Measurements from ENCODE around the gene ZFPM1.

DNA sequence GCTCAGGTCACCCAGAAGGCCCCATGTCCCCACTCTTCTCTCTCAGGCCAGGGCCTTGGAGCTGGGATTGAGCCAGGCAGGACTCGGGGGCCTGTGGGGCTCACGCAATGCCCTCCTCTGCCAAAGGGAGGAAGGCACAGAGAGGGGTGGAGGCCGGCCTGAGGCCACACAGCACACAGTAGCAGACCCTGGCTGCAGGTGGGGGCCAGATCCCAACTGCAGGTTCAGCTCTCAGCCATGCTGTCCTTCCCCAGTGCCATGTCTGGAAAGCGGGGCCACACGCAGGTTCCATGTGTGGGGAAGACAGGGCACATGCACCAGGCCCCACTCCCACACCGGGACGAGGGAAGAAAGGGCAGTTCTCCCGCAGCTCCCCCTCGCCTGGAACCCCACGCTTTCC is 33.3 kb upstream of the ZFPM1 start:
- TF ChIP-seq, protein P1, sequence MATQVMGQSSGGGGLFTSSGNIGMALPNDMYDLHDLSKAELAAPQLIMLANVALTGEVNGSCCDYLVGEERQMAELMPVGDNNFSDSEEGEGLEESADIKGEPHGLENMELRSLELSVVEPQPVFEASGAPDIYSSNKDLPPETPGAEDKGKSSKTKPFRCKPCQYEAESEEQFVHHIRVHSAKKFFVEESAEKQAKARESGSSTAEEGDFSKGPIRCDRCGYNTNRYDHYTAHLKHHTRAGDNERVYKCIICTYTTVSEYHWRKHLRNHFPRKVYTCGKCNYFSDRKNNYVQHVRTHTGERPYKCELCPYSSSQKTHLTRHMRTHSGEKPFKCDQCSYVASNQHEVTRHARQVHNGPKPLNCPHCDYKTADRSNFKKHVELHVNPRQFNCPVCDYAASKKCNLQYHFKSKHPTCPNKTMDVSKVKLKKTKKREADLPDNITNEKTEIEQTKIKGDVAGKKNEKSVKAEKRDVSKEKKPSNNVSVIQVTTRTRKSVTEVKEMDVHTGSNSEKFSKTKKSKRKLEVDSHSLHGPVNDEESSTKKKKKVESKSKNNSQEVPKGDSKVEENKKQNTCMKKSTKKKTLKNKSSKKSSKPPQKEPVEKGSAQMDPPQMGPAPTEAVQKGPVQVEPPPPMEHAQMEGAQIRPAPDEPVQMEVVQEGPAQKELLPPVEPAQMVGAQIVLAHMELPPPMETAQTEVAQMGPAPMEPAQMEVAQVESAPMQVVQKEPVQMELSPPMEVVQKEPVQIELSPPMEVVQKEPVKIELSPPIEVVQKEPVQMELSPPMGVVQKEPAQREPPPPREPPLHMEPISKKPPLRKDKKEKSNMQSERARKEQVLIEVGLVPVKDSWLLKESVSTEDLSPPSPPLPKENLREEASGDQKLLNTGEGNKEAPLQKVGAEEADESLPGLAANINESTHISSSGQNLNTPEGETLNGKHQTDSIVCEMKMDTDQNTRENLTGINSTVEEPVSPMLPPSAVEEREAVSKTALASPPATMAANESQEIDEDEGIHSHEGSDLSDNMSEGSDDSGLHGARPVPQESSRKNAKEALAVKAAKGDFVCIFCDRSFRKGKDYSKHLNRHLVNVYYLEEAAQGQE (IDR thresholded peaks at IDR 0.05; ENCODE audit: insufficient replicate concordance, low read depth) = no peak
- TF ChIP-seq, protein P2, sequence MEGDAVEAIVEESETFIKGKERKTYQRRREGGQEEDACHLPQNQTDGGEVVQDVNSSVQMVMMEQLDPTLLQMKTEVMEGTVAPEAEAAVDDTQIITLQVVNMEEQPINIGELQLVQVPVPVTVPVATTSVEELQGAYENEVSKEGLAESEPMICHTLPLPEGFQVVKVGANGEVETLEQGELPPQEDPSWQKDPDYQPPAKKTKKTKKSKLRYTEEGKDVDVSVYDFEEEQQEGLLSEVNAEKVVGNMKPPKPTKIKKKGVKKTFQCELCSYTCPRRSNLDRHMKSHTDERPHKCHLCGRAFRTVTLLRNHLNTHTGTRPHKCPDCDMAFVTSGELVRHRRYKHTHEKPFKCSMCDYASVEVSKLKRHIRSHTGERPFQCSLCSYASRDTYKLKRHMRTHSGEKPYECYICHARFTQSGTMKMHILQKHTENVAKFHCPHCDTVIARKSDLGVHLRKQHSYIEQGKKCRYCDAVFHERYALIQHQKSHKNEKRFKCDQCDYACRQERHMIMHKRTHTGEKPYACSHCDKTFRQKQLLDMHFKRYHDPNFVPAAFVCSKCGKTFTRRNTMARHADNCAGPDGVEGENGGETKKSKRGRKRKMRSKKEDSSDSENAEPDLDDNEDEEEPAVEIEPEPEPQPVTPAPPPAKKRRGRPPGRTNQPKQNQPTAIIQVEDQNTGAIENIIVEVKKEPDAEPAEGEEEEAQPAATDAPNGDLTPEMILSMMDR (IDR thresholded peaks at IDR 0.05; ENCODE audit: insufficient read depth, low read length) = no peak

All from HL-60 (cell line).